GM21528 (cell line): ENCODE data around the gene FBXO41.

Source experiments
- ATAC-seq: cut with Tn5 transposase; IDR thresholded peaks from one replicate; pipeline ENCODE4 v1.9.1; 2021; ENCODE audit warnings: mild to moderate bottlenecking, moderate library complexity; ENCODE audit not compliant: unreplicated experiment, low FRiP score

The FBXO41 gene

GRCh38 chr2:73290049-73290839 is 6.0 kb upstream of the FBXO41 start:
- no peak for ATAC-seq

- ATAC-seq = no peak
Observed at GRCh38 chr2:73289304-73289703, 5.0 kb upstream of the FBXO41 start.

- ATAC-seq = no peak
Observed at GRCh38 chr2:73286134-73286655, 1.9 kb upstream of the FBXO41 start.

GRCh38 chr2:73285159-73285739 is 971 bp upstream of the FBXO41 start:
- ATAC-seq = peak; percentile 69

- ATAC-seq = peak; percentile 28
Observed at GRCh38 chr2:73283545-73284295, 558 bp downstream of the FBXO41 start.

GRCh38 chr2:73282924-73283544 is 1.2 kb downstream of the FBXO41 start:
- ATAC-seq = no peak

- ATAC-seq = no peak
Observed at GRCh38 chr2:73281244-73281643, 3.0 kb downstream of the FBXO41 start.

- ATAC-seq = no peak
Observed at GRCh38 chr2:73279852-73280251, 4.4 kb downstream of the FBXO41 start.

- ATAC-seq = no peak
Observed at GRCh38 chr2:73272270-73272669, 12.0 kb downstream of the FBXO41 start.

GRCh38 chr2:73269686-73270465 is 14.4 kb downstream of the FBXO41 start:
- no peak for ATAC-seq

- ATAC-seq = peak; percentile 52
Observed at GRCh38 chr2:73268830-73269685, 15.2 kb downstream of the FBXO41 start.

- no peak for ATAC-seq
Observed at GRCh38 chr2:73268366-73268829, 15.9 kb downstream of the FBXO41 start.

- ATAC-seq = no peak
Observed at GRCh38 chr2:73267008-73267407, 17.3 kb downstream of the FBXO41 start.

- ATAC-seq = no peak
Observed at GRCh38 chr2:73266061-73266901, 18.0 kb downstream of the FBXO41 start.

GRCh38 chr2:73265298-73266060 is 18.8 kb downstream of the FBXO41 start:
- ATAC-seq = no peak

- ATAC-seq = no peak
Observed at GRCh38 chr2:73264783-73265182, 19.5 kb downstream of the FBXO41 start.

- ATAC-seq = no peak
Observed at GRCh38 chr2:73264332-73264606, 20.0 kb downstream of the FBXO41 start.
